Hematopoietic multipotent progenitor cell treated with erythropoietin and hydrocortisone succinate and interleukin-3 and kit ligand, for 6 days (in vitro differentiated cells): ENCODE data around the gene ODAD4.

Experiments
- DNase-seq: peaks from one replicate; pipeline ENCODE4 v3.0.0-alpha.2; 2015

The ODAD4 gene

GRCh38 chr17:41972571-41973407 is 42.4 kb downstream of the ODAD4 start:
- DNase-seq = no peak

GRCh38 chr17:41973408-41973811 is 43.0 kb downstream of the ODAD4 start:
- no peak for DNase-seq

- no peak for DNase-seq
Observed at GRCh38 chr17:41974031-41974430, 43.6 kb downstream of the ODAD4 start.

- no peak for DNase-seq
Observed at GRCh38 chr17:41974658-41975057, 44.2 kb downstream of the ODAD4 start.

GRCh38 chr17:41975099-41976083 is 45.0 kb downstream of the ODAD4 start:
- no peak for DNase-seq

GRCh38 chr17:41976142-41976768 is 45.8 kb downstream of the ODAD4 start:
- no peak for DNase-seq

- DNase-seq = no peak
Observed at GRCh38 chr17:41977991-41978390, 47.6 kb downstream of the ODAD4 start.

GRCh38 chr17:41982026-41982760 is 51.8 kb downstream of the ODAD4 start:
- no peak for DNase-seq

- no peak for DNase-seq
Observed at GRCh38 chr17:41984454-41984853, 54.0 kb downstream of the ODAD4 start.

- no peak for DNase-seq
Observed at GRCh38 chr17:41985919-41986318, 55.5 kb downstream of the ODAD4 start.

- DNase-seq = no peak
Observed at GRCh38 chr17:41986634-41987033, 56.2 kb downstream of the ODAD4 start.

GRCh38 chr17:41987642-41988041 is 57.2 kb downstream of the ODAD4 start:
- DNase-seq = no peak

GRCh38 chr17:41988418-41988817 is 58.0 kb downstream of the ODAD4 start:
- no peak for DNase-seq

- DNase-seq = no peak
Observed at GRCh38 chr17:41989702-41990419, 59.4 kb downstream of the ODAD4 start.

- no peak for DNase-seq
Observed at GRCh38 chr17:41992576-41992975, 62.2 kb downstream of the ODAD4 start.

- no peak for DNase-seq
Observed at GRCh38 chr17:41996855-41997164, 66.4 kb downstream of the ODAD4 start.

- DNase-seq = no peak
Observed at GRCh38 chr17:41998497-41998896, 68.1 kb downstream of the ODAD4 start.

- DNase-seq = no peak
Observed at GRCh38 chr17:42000413-42001133, 70.2 kb downstream of the ODAD4 start.

GRCh38 chr17:42001729-42002128 is 71.3 kb downstream of the ODAD4 start:
- DNase-seq = no peak

GRCh38 chr17:42002175-42002791 is 71.9 kb downstream of the ODAD4 start:
- no peak for DNase-seq

GRCh38 chr17:42002792-42003301 is 72.4 kb downstream of the ODAD4 start:
- DNase-seq = no peak
